A549 (cell line): Measurements from ENCODE around the gene MEGF8.

Source experiments
- NFE2L2 ChIP-seq: fragments of 150-350 bp; conservative IDR thresholded peaks from 2 replicates; pipeline ENCODE4 v1.6.1; 2014; ENCODE audit warnings: low read length
- POLR2A ChIP-seq: IDR thresholded peaks from 2 replicates; pipeline ENCODE4 v1.6.1; 2012; ENCODE audit warnings: mild to moderate bottlenecking, low read length
- RAD21 ChIP-seq, 2 experiments: fragments of >200 bp in 1 of 2; sonication (Bioruptor Twin) in 1 of 2; formaldehyde crosslinking in 1 of 2; IDR thresholded peaks in 1 of 2; conservative IDR thresholded peaks in 1 of 2; 2 replicates in 1 of 2; 3 replicates in 1 of 2; pipeline ENCODE4 v1.6.1; 2012 to 2018; ENCODE audit warnings: inconsistent platforms in 1 of 2
- ZNF302 ChIP-seq: fragments of 250-450 bp; sonication (Bioruptor Pico); IDR thresholded peaks from 2 replicates; pipeline ENCODE4 v1.9.0; 2021; ENCODE audit warnings: inconsistent platforms, mild to moderate bottlenecking, moderate library complexity
- ZSCAN20 ChIP-seq: fragments of 250-450 bp; sonication (Bioruptor Pico); IDR thresholded peaks from 2 replicates; pipeline ENCODE4 v1.8.0; 2022; ENCODE audit warnings: mild to moderate bottlenecking, moderate library complexity
- TF ChIP-seq, protein P1 (sequence below): fragments of >200 bp; sonication (Bioruptor Twin); formaldehyde crosslinking; IDR thresholded peaks from 3 replicates; pipeline ENCODE4 v1.5.1; 2016

DNA sequence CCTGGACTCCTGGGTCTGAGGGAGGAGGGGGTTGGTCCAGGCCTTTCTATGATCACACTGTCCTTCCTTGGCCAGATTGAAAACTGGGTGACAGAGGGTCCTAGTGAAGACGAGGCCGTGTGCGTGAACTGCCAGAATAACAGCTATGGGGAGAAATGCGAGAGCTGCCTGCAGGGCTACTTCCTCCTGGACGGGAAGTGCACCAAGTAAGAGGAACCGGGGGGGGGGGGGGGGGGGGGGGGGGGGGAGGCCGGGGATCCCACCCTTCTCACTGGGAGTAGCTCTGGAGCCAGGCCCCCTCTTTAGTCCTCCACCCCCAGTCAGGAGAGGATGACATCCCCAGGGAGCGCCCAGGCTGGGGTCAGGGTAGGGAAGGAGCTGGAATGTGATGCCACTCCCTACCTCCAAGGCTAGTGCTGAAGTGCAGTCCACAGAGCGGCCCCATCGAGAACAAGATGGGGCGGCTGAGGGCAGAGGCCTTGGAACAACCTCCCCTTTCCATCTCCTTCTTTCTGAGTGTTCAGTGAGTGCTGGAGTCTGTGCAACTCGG is 45.3 kb downstream of the MEGF8 start:
- TF ChIP-seq RAD21 (conservative IDR thresholded peaks at IDR 0.05 in 1 of 2, IDR thresholded peaks at IDR 0.05 in 1 of 2) (no peak), POLR2A (no peak), ZSCAN20 (no peak), NFE2L2 (no peak), ZNF302 (CRISPR knock-in tag) (no peak)
- TF ChIP-seq, protein P1, sequence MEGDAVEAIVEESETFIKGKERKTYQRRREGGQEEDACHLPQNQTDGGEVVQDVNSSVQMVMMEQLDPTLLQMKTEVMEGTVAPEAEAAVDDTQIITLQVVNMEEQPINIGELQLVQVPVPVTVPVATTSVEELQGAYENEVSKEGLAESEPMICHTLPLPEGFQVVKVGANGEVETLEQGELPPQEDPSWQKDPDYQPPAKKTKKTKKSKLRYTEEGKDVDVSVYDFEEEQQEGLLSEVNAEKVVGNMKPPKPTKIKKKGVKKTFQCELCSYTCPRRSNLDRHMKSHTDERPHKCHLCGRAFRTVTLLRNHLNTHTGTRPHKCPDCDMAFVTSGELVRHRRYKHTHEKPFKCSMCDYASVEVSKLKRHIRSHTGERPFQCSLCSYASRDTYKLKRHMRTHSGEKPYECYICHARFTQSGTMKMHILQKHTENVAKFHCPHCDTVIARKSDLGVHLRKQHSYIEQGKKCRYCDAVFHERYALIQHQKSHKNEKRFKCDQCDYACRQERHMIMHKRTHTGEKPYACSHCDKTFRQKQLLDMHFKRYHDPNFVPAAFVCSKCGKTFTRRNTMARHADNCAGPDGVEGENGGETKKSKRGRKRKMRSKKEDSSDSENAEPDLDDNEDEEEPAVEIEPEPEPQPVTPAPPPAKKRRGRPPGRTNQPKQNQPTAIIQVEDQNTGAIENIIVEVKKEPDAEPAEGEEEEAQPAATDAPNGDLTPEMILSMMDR = no peak
